NCI-H69 (cell line): Measurements from ENCODE around the gene AP2S1.
"Not testable (repeated sequence)": the region's sequence is repeated elsewhere in the genome, so short reads cannot be mapped to it uniquely, and the experiment has no call there.

Experiments used
- DNase-seq: peaks from one replicate; lab custom pipeline; 2025; lab: John Stamatoyannopoulos, UW

The AP2S1 gene

DNA sequence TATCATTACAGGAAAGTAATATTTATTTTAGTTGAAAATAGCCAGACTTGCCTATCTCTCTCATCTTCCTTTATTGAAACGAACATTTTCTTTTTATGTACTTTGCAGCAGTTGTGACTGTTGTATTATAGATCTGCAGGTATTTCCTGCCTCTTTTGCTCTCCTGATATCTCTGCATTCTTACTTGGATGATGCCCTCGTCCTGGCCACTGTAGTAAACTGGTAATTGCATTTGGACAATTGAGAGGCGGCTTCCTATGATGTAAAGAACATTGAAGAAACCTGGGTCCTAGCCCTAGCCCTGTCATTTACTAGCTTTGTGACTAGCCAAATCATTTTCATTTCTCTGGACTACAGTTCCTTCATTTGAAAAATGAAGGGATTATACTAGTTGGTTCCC is 16.5 kb upstream of the AP2S1 start:
- DNase-seq = no peak

DNA sequence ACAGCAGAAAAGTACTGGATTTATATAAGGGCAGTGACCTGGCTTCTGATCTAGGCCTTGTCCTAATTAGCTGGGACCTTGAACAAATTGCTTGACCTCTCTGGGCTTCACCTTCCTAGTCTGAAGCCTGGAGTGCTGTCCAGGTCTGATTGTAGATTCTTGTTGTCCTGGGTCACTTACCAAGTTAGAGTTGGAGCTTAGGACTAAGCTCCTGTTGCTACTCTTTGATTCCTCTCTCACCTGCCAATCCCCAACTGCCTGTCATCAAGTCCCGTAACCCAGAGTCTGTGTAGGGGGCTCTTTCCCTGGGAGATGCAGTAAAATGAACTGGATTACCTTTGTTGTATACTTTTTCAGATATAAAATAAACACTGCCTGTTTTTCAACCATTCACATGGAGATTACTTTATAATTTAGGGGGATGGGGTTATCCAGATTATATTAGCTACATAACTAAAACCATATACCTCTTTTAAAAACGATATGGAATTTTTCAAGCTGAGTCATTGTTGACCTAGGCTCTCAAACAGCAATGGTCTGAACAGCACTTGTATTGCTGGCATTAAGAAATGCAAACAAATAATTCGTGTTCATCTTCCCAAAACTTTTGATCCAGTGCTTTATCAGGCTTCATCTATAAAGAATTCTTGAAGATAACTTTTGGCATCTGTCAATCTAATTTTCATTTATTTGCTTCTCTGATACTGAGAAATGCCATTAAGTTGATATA is 15.9 kb upstream of the AP2S1 start:
- peak; percentile 28 for DNase-seq

DNA sequence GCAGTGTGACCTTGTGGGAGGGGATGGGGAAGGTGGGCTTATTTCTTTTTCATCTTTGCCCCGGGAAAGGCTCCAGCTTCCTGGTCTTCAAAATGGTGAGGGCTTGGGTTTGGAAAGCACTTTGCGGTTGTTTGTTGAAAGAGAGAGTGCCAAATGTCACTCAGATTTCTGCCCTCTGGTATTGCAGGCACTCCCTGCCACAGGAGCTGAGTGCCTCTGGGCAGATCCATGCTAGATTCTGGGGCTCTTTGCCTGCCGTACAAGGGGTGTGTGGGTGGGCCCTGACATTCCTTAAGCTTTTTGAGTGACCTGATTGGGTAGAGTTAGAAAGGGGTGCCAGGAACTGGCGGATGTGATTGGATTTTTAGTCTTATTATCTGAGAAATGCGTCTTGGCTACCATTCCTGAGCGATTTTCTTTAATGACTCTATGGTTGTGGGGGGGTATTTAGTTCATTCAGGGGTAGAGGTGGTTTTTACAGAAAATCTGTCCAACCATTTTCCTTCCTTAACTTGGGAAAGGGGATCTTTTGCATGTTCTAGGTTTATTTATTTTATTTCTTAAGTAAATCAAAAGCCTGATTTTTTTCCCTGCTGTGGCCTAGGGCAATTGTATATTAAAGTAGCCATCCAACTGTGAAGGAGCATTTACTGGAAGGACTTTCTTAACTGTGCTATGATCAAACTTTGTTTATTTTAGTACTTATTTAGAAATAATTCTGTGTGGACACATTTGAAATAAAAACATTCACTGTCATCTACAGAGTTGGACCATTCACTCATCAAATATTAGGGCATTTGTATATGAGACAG is 13.4 kb upstream of the AP2S1 start:
- peak; percentile 61 for DNase-seq

DNA sequence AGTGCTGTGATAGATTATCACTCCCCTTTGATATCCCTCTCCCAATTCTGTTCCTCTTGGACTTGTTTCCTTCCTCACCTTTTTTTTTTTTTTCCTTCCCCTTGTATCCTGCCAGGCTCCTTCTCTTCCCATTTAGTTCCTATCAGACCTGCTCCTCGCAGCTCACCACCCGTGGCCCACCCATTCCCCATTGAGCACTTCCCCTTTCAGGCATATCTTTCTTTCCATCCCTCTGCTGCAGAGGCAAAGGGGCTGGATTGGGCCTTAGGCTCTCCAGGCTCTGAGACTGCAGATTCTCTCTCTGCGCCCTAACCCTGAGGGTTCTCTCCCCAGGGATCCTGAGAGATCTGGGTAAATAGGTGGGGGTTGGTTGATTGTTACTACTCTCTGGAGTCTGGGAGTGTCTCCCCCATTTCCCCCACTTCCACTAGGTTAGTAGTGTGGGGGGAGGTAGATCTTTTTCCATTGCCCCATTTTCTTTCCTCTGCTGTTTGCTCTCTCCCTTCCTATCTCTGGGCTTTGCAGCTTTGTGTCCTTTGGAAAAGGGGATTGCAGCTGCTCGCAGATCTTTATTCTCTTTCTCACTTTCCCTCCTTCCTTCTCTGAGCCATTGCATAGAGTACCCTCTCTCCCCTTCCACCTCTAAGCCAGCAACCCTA is 12.5 kb upstream of the AP2S1 start:
- peak; percentile 54 for DNase-seq

DNA sequence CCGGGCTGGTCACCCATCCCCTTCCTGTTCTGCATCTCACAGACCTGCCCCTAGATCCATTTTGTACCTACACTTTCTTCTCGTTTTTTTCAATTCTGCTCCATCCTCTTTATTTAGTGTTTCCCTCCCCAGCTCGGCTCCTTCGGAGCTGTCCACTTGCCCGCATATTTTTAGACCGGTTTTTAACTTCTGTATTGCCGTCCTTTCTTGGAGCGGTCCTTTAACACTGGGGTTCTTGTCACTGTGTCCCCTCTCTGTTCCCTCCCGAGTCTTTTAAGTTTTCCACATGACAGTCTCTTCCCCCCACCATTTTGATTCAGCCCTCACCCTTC is 11.8 kb upstream of the AP2S1 start:
- DNase-seq = no peak

DNA sequence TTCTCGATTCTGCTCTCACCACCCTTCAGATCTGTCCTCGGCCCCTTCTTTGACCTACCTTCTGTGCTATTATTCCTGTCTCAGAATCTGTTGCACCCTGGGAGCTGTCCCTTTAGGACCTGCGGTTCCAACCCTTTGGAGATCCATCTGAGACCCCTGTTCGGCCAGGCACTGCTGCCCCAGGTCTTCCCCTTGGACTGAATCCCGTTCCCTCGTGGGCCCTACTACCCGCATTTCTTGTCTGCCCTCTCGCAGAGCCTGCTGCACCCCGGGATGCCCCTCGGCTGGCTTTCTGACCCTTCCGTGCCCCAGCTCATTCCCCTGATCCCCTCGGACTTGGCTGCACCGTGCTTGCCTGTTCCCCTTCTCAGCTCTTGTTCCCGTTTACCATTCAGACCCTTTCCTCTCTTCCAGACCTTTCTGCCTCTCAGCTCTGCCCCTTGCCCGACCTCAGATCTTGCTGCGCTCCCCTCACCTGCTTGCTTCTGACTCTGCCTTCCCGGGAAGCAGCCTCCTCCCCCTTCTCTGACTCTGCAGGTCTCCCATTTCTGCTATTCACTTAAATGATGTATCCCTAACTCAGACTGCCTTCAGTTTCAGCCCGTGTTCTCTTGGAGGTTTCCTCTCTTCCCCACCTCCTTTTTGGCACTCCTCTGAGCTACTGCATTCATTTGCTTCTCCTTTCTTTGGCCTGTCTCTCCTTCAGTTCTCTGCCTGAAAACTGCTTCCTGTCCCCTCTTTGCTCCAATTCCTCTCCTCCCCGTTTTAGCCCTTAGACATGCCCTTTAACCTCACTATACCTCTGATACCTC is 11.3 kb upstream of the AP2S1 start:
- DNase-seq = peak; percentile 61

DNA sequence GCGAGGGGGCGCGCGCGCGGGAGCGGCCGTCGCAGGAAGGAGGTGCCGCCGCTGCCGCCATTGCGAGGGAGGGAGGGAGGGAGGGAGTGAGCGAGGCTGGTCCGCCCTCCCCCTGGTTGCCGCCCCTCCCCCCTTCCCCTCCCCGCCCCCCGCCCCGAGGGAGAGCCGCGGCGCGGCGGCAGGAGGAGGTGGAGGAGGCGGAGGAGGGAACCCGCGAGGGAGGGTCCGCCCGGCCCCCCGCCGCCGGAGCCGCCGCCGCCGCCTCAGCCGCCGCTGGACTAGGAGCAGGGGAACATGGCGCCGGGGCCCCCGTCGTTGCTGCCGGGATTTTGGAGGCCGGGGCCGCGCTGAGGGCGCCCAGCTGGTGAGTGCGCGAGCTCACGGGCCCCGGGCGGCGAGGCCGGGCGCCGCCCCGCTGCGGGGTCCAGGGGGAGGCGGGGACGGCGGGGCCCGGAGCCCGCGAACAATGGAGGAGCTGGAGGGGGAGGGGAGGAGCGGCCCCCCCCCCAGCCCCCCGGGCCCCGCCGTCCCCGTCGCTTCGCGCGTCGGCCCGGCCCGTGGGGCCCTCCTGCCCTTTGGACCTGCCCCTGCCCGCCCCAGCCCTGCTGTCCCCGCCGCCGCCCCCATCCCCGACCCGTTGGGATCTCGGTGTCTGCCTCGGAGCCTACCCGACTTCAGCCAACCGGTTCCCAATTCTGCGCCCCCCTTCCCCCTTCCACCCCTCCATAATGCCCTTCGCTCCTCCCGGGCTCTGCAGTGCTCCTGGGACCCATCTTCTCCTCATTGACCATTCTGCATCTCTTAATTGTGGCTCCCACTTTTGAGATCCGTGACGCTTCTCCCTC is 10.4 kb upstream of the AP2S1 start, which contains the start of gene ARHGAP35:
Gene ARHGAP35 (plus strand): TSS at position 152 of the 845 bp plus-strand sequence. CDS start 57,679 bp downstream, outside the sequence.
- peak; percentile 97 for DNase-seq

DNA sequence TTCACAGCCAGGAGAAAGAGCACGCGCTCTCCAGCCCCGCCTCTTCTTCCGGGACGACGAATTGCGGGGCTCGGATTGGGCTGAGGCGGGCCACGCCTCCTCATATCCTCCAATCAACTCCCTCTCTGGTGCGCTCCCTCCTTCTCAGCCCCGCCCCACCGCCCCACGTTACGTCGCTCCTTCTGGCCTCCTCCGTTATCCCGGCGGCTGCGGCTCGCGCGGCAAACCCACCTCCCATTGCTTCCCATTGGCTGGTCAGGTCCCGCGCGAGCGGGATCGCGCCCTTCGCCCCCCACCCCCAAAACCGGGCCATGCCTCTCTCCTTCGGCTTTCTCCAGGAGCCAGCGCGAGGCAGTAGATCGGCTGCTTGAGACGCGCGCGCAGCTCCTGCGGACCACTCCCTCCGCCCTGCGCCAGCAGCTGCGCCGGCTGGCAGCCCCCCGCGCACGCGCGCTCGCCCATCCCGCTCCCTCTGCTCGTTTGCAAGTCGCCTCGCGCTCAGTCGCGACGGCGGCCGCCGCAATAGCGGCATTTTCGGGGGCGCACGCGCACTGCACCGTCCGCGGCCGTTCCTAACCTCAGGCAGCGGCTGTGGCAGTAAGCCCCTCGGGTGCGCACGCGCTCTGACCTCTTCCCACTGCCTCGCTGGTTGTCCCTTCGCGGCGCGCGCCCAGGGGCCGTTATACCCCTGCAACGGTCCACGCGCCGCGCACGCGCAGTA is 9.6 kb upstream of the AP2S1 start:
- DNase-seq = peak; percentile 99

DNA sequence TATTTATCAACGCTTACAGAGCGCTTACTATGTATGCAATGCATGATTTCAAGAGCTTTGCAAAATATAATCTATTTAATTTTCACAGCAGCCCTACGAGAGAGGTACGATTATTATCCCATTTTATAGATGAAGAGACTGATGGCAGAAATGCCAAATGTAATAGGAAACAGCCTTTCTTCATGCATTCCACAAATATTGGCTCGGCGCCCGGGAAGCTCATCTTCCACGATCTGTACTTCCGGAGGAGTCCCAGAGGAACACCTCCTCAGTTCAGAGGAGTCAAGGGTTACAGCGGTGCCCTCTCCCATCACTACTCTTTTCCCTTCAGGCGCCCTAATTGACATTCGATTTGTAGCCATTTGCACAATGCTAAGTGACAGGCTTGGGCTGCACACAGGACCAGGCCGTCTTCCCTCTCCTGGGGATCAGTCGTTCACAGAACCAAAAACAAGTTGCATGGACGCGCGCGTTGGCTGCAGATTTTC is 9.0 kb upstream of the AP2S1 start:
- DNase-seq = peak; percentile 96

DNA sequence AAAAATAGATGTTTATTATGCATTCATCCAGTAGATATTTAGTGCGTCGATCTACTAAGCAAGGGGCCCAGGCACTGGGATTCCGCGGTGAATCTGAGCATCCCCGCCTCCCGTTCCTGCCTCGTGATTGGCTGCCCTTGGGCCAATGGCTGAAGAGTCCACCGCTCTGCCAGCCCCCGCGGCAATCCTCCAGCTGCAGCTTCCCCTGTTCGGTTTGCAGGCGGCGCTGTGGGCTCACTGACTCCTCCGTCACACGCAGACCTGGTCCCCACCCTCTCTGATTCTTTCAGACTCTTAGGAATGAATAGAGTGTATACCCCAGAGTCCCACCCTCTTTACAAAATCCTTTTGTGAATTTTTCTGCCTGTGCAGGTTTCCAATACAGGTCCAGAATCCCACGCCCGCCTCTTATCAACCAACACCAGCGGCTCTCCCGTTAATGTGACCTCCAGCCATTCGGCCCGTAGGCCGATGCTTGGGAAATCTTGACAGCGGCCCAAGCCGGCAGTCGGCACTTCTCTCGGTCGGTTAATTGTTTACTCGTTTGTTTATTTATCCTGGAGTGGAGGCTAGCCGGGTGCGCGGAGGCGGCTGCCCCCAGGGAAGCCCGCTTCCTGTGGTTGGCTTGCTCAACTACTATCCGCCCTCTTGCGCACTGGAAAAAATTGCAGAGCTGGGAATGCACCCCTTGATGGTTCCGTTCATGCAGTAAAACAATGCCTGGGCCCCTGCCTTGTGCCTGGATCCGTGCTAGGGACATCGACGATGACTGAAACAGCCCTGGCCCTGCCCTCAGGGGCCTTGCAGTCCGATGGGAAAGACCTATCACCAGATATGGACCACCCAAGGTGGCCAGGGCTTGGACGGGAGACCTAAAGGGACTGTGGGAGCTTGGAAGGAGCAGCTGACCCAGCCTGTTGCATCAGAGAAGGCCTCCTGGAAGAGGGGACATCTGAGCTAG is 5.7 kb upstream of the AP2S1 start:
- peak; percentile 97 for DNase-seq

DNA sequence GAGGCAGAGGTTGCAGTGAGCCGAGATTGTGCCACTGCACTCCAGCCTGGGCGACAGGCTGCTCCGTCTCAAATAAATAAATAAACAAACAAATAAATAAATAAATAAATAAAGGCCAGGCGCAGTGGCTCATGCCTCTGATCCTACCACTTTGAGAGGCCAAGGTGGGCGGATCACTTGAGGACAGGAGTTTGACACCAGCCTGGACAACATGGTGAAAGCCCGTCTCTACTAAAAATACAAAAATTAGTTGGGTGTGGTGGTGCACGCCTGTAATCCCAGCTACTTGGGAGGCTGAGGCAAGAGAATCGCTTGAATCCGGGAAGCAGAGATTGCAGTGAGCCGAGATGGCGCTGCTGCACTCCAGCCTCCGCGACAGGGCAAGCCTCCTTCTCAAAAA is 4.1 kb upstream of the AP2S1 start:
- not testable (repeated sequence) for DNase-seq

DNA sequence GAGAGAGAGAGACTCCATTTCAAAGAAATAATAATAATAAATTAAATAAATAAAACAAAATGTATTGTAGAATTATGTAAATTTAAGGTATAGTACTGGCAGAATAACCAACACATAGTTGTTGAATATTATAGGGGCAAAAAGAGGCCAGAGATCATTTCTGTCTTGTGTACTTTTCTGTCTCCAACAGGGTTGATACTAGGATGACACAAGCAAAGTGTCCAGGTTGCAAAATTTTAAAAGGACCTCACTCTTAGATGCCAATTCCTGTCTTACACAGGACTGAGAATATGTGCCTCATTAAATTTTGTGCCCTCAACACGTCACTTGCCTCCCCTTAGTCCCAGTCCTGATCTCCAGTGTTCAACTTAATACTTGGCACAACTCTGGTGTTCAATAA is 2.2 kb upstream of the AP2S1 start:
- no peak for DNase-seq

DNA sequence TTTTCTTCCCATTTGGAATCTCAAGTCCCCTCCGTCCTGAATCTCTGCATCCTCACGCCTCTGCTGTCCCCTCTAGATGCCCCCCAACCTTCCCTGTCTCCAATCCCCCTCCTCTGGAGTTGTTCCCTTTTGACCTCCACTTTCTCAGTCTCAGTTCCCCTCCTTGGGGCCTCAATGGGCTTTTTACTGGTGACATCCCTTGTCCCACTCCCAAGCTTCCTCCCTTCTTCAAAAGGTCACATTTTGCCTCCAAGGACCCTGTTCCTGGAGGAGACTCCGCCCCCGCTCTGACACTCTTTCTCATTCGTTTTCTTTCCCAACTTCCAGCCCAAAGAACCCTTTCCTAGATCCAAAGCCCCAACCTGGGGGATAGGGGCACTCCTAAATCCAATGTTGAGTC is 1.0 kb downstream of the AP2S1 start:
- no peak for DNase-seq

DNA sequence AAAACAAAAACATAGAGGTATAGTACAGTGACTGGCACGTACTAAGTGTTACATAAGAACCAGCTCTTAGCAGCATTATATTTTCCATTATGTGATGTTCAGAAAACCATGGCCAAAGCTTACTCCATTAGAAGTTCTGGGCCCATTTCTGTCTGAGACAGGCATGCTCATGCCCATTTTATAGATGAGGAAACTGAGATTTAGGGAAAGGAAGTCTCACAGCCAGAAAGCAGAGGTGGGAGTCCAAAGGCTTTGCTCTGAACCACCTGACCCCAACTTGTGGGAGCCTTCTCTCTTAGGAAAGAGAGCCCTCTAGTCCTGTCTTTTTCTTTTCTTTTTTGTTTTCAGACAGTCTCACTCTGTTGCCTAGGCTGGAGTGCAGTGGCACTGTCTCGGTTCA is 2.3 kb downstream of the AP2S1 start:
- no peak for DNase-seq

DNA sequence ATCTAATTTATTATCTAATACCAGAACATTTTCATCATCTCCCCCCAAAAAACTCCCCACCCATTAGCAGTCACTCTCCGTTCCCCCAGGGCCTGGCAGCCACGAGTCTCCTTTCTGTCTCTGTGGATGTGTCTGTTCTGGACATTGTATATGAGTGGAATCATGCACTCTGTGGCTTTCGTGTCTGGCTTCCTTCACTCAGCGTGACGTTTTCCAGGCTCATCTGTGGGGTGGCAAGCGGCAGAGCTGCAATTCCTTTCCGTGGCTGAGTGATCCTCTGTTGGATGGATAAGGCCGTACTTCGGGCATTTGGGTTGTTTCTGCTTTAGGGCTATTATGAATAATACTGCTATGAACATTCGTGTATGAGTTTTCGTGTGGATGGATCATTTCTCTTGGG is 3.1 kb downstream of the AP2S1 start:
- no peak for DNase-seq

DNA sequence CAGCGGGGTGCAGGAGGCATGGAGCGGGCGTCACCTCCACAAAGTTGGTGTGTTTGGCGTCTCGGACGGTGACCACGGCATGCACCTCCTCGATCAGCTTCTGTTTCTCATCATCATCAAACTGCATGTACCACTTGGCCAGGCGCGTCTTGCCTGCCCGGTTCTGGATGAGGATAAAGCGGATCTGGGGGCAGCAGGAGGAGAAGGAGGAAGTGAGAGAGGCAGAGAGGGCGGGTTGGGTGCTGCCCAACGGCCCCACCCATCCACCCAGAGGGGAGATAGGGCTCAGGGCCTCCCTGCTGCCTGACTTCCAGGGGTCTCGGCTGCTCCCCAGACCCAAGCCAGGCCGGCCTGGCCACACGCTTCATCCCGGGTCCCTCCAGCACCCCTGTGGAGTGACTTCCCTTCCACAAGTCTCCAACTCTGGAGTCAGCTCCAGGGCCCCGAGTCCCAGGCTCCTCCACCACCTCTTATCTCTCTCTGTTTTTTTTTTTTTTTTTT is 4.6 kb downstream of the AP2S1 start:
- no peak for DNase-seq

DNA sequence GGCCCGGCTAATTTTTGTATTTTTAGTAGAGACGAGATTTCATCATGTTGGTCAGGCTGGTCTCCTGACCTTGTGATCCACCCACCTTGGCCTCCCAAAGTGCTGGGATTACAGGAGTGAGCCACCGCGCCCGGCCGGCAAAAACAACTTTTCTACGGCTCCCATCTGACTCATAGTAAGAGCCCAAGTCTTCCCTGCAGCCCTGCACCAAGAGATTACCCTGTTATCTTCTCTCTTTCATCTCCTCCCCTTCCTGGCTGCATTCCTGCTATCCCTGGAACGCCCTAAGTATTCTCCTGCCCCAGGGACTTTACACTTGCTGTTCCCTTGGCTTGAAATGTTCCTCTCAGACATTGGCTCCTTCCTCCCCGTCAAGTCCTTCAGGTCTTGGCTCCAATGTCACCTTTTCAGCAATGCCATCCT is 6.6 kb downstream of the AP2S1 start:
- DNase-seq = no peak

DNA sequence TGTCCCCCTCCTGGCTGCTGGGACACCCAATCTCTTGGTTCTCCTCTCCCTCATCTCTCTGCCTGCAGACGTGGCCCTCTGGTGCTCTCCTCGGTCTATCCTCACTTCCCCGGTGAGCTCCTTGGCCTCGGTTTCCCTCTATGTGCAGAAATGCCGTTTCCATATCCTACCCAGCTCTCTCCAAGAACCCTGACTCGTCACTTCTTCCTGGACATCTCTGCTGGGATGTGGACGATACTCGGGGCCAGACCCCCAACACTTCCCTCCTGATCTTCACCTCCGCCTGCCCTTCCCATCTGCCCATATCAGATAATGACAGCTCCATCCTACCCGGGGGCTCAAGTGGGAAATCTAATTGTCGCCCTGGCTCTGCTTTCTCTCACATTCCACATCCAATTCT is 7.9 kb downstream of the AP2S1 start:
- DNase-seq = no peak
